ENCODE data around the gene GALNT9.

- no peak for TF ChIP-seq SP1 (IDR thresholded peaks at IDR 0.05)
- no peak for TF ChIP-seq PKNOX1 (IDR thresholded peaks at IDR 0.05)
- no peak for TF ChIP-seq FOXK2 (IDR thresholded peaks at IDR 0.05)
- TF ChIP-seq HDGF (IDR thresholded peaks at IDR 0.05; ENCODE audit: borderline replicate concordance), result no peak
Observed at GRCh38 chr12:132194056-132194455, 135.3 kb downstream of the GALNT9 start.

All from HEK293T (cell line).